MM.1S (cell line): ENCODE measurements around the gene FNDC10.
"Not testable (repeated sequence)": the region's sequence is repeated elsewhere in the genome, so short reads cannot be mapped to it uniquely, and the experiment has no call there.

Experiments used
- DNase-seq: peaks from one replicate; pipeline ENCODE4 v3.0.0-alpha.2; 2015
- H2AFZ ChIP-seq: fragments of 300-600 bp; sonication (generic); 2 replicates; pipeline ENCODE4 v1.6.0; 2016; ENCODE audit warnings: antibody characterized with exemption, low read length
- H3F3A ChIP-seq: fragments of 300-600 bp; sonication (generic); 2 replicates; pipeline ENCODE4 v1.6.1; 2016; ENCODE audit warnings: mild to moderate bottlenecking, antibody characterized with exemption, low read length, moderate library complexity, mixed read lengths; ENCODE audit not compliant: insufficient read depth
- H3K27ac ChIP-seq: fragments of 300-600 bp; sonication (generic); 2 replicates; pipeline ENCODE4 v1.5.1; 2016; ENCODE audit warnings: mild to moderate bottlenecking, low read length
- H3K27me3 ChIP-seq: fragments of 300-600 bp; sonication (generic); replicated peaks from 2 replicates; pipeline ENCODE4 v1.6.0; 2016; ENCODE audit warnings: low read length; ENCODE audit not compliant: insufficient read depth
- H3K36me3 ChIP-seq: fragments of 300-600 bp; sonication (generic); replicated peaks from 2 replicates; pipeline ENCODE4 v1.6.1; 2016; ENCODE audit warnings: mild to moderate bottlenecking, low read length, mixed read lengths; ENCODE audit not compliant: insufficient read depth
- H3K4me1 ChIP-seq: fragments of 300-600 bp; sonication (generic); 2 replicates; pipeline ENCODE4 v1.6.1; 2016; ENCODE audit warnings: low read length, mixed read lengths
- H3K4me2 ChIP-seq: fragments of 300-600 bp; sonication (generic); 2 replicates; pipeline ENCODE4 v1.6.0; 2016; ENCODE audit warnings: low read depth, low read length
- H3K4me3 ChIP-seq: fragments of 300-600 bp; sonication (generic); 2 replicates; pipeline ENCODE4 v1.5.1; 2016; ENCODE audit warnings: low read length, mixed read lengths
- H3K79me2 ChIP-seq: fragments of 300-600 bp; sonication (generic); 2 replicates; pipeline ENCODE4 v1.6.1; 2016; ENCODE audit warnings: mixed run types, low read length, mixed read lengths
- H3K9ac ChIP-seq: fragments of 300-600 bp; sonication (generic); 2 replicates; pipeline ENCODE4 v1.6.1; 2016; ENCODE audit warnings: low read length, mixed read lengths
- H3K9me2 ChIP-seq: fragments of 300-600 bp; sonication (generic); replicated peaks from 2 replicates; pipeline ENCODE4 v1.6.1; 2016; ENCODE audit warnings: mild to moderate bottlenecking, low read length, mixed read lengths; ENCODE audit not compliant: insufficient read depth
- H3K9me3 ChIP-seq: fragments of 300-600 bp; sonication (generic); replicated peaks from 2 replicates; pipeline ENCODE4 v1.6.1; 2016; ENCODE audit warnings: mild to moderate bottlenecking, low read length, mixed read lengths; ENCODE audit not compliant: insufficient read depth
- H4K20me1 ChIP-seq: fragments of 300-600 bp; sonication (generic); 2 replicates; pipeline ENCODE4 v1.6.1; 2016; ENCODE audit warnings: mild to moderate bottlenecking, low read length, moderate library complexity, mixed read lengths; ENCODE audit not compliant: insufficient read depth
- EZH2 ChIP-seq: fragments of 300-600 bp; sonication (generic); optimal IDR thresholded peaks from 2 replicates; pipeline ENCODE3; 2017; ENCODE audit warnings: low read depth, mild to moderate bottlenecking, antibody characterized with exemption, low read length, mixed read lengths
- EZH2phosphoT487 ChIP-seq: fragments of 300-600 bp; sonication (generic); IDR thresholded peaks from 2 replicates; pipeline ENCODE4 v1.6.1; 2018; ENCODE audit warnings: antibody characterized with exemption, low read length
- TF ChIP-seq, protein P1 (sequence below): fragments of 300-600 bp; sonication (generic); IDR thresholded peaks from 2 replicates; pipeline ENCODE4 v1.5.1; 2016; ENCODE audit warnings: antibody characterized with exemption, low read length, mixed read lengths

The FNDC10 gene

DNA sequence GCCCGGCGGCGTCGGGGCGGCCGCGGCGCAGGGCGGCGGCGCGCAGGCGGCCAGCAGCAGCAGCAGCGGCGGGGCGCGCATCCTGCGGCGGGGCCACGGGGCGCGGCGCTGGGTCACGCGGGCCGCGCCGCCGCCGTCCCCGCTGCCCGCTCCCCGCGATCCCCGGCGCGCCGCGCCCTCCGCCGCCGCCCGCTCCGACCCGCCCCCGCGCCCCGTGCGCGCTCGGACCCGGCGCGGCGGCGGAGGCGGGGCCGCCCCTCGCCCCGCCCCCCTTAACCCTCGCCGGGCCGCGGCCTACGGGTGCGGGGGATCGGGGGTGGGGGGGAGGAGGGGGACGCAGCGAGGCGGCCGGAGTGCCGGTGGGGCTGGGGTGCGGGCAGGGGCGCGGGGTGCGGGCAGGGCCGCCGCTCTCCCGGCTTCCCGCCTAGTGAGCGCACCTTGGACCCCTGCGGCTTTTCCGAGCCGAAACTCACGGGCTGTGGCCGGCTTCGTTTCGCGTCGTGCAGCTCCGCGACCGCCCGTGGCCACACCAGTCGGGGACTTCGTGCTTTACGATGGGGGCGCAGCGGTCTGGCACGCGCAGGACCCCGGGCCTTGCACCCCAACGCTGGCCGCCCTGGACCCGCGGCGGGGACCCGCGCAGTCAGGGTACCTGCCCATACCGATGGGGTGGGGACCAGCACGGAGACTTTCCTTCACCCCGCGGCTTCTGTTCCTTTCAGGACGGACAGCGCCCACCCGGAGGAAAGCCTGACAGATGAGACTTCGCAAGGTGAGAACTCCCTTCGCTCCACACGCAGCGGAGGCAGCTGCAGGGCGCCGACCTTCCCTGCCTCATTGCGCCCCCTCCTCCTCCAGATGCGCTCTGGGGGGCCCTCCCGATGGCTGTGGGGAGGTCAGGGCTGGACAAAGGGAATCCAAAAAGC lies at the start of gene FNDC10:
FNDC10 (minus strand) TSS at position 201 of the 926 bp plus-strand sequence; CDS start at position 81, 120 bp downstream.
- H3F3A ChIP-seq, result peaks cover 12% of the 10 kb centered on the region; the same call in 1 of the 2 replicates
- no peak within 1 kb of the TSS for H3K27ac ChIP-seq
- H3K79me2 ChIP-seq, result no peaks in the 10 kb centered on the region
- DNase-seq, result no peak
- H4K20me1 ChIP-seq, result no peaks in the 10 kb centered on the region
- peaks cover 36% of the 10 kb centered on the region for H3K27me3 ChIP-seq
- no peak within 1 kb of the TSS for H3K9ac ChIP-seq
- H3K9me2 ChIP-seq, result no peaks in the 10 kb centered on the region
- H3K4me3 ChIP-seq, result no peak within 1 kb of the TSS
- H3K4me2 ChIP-seq, result no peak within 1 kb of the TSS
- H3K36me3 ChIP-seq, result no peaks in the 10 kb centered on the region
- H2AFZ ChIP-seq, result no peak within 1 kb of the TSS
- no peaks in the 10 kb centered on the region for H3K9me3 ChIP-seq
- H3K4me1 ChIP-seq, result peaks cover 17% of the 10 kb centered on the region
- TF ChIP-seq EZH2phosphoT487 (no peak), EZH2 (no peak)
- TF ChIP-seq, protein P1, sequence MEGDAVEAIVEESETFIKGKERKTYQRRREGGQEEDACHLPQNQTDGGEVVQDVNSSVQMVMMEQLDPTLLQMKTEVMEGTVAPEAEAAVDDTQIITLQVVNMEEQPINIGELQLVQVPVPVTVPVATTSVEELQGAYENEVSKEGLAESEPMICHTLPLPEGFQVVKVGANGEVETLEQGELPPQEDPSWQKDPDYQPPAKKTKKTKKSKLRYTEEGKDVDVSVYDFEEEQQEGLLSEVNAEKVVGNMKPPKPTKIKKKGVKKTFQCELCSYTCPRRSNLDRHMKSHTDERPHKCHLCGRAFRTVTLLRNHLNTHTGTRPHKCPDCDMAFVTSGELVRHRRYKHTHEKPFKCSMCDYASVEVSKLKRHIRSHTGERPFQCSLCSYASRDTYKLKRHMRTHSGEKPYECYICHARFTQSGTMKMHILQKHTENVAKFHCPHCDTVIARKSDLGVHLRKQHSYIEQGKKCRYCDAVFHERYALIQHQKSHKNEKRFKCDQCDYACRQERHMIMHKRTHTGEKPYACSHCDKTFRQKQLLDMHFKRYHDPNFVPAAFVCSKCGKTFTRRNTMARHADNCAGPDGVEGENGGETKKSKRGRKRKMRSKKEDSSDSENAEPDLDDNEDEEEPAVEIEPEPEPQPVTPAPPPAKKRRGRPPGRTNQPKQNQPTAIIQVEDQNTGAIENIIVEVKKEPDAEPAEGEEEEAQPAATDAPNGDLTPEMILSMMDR, result no peak

DNA sequence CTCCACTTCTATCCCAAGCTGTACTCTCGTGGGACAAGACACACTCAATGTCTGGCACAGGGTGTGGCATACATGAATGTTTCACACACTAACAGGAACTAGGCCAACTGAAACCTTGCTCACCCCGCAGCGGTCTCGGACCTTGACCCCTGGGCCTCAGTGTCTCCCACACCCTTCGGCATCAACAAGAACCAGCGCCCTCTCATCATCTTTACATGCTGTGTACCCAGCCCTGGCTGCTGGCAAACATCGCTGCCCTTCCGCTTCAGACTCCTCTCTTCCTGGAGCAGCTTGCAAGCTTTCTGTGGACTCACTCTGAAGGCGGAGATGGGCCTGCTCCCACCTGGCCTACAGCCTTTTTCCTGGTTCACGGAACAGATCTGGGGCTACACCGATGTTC lies 48.3 kb upstream of the FNDC10 start:
- H3K4me2 ChIP-seq, H3K36me3 ChIP-seq, H4K20me1 ChIP-seq, H3K79me2 ChIP-seq, H2AFZ ChIP-seq, H3K4me1 ChIP-seq, H3K9me2 ChIP-seq, H3K9me3 ChIP-seq, H3K4me3 ChIP-seq, H3K27ac ChIP-seq, H3K9ac ChIP-seq, DNase-seq, H3F3A ChIP-seq, H3K27me3 ChIP-seq: not testable (repeated sequence)

DNA sequence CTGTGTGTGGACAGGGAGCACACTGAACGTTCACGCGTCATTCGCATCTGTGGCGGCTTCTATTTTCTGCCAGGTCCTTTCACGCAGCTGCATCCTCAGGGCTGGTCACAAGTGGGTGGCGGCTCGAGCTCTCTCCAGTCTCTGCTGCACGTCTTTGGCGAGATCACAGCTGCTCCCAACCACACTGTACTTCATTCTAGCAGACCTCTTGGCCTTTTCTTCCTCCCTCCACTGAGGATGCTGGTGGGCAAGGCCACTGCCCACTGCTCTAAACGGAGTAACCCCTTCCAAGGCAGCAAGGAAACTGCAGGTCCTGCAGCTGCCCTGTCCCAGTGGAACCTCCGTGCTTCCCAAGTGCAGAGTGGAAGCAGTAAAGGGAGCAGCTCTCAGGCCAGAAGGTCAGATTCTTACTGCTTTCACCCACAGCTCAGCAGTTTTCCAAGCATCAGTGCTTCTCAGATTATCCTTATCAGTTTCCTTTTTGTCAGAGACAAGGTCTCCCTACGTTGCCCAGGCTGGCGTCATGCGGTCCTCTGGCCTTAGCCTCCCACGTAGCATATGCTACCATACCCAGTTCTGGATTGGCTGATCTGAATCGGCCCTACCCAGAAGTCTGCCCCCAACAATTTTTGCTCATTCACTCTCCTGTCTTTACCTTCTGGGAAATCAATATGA lies 47.8 kb upstream of the FNDC10 start:
- not testable (repeated sequence) for DNase-seq, H3K4me1 ChIP-seq, H4K20me1 ChIP-seq, H3K9ac ChIP-seq, H3K9me3 ChIP-seq, H3K36me3 ChIP-seq, H3K4me2 ChIP-seq, H2AFZ ChIP-seq, H3K9me2 ChIP-seq, H3K27me3 ChIP-seq, H3F3A ChIP-seq, H3K27ac ChIP-seq, H3K79me2 ChIP-seq, H3K4me3 ChIP-seq

DNA sequence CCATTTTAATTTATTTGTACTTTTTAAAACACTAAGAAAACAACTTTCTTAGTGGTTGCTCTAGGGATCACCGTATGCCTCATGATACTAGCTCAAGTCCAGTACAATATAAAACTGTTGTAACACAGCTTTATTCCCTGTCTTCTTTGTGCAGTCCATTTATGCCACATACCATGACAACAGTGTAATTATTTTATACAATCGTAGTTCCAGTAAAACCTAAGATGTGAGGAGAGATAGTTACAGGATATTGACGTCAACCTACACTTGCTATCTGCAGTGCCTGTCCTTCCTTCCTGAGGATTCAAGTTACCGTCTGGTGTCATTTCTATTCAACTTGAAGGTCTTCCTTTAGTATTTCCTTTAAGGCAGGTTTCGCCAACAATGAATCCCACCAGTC lies 46.4 kb upstream of the FNDC10 start:
- H3K36me3 ChIP-seq, H3K4me2 ChIP-seq, H3K9me3 ChIP-seq, H3K4me1 ChIP-seq, H3K4me3 ChIP-seq, DNase-seq, H3K9ac ChIP-seq, H3F3A ChIP-seq, H3K9me2 ChIP-seq, H3K27me3 ChIP-seq, H2AFZ ChIP-seq, H3K79me2 ChIP-seq, H4K20me1 ChIP-seq, H3K27ac ChIP-seq: not testable (repeated sequence)

DNA sequence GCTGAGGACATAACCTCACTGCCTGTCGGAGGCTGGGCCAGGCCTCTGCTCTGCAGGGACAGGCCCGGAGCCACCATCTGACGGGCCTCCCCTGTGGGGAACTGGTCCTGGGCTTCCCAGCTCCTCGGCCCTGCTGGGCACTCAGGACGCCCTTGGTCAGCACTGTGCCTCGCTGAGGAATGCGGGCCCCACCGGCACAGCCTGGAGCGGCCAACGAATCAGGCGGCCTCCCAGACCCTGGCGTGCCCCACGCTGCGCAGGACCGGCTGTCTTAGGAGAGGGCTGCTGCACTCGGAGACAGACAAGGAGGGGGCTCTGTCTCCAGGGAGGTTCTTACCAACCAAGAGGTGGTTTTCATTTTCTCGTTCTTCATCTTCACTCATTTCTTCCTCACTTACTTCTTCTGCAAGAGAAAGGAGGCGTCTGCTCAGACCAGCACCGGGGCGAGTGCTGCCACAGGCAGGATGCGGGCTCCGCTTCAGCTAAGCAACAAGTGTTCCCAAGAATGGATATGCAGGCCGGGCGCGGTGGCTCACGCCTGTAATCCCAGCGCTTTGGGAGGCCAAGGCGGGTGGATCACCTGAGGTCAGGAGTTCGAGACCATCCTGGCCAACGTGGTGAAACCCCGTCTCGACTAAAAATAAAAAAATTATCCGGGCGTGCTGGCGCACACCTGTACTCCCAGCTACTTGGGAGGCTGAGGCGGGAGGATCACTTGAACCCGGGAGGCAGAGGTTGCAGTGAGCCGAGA lies 41.0 kb upstream of the FNDC10 start:
- not testable (repeated sequence) for H3K9me3 ChIP-seq, H3K9ac ChIP-seq, H2AFZ ChIP-seq, H3F3A ChIP-seq, H3K79me2 ChIP-seq, H4K20me1 ChIP-seq, H3K27me3 ChIP-seq, DNase-seq, H3K9me2 ChIP-seq, H3K4me1 ChIP-seq, H3K4me3 ChIP-seq, H3K36me3 ChIP-seq, H3K27ac ChIP-seq, H3K4me2 ChIP-seq

DNA sequence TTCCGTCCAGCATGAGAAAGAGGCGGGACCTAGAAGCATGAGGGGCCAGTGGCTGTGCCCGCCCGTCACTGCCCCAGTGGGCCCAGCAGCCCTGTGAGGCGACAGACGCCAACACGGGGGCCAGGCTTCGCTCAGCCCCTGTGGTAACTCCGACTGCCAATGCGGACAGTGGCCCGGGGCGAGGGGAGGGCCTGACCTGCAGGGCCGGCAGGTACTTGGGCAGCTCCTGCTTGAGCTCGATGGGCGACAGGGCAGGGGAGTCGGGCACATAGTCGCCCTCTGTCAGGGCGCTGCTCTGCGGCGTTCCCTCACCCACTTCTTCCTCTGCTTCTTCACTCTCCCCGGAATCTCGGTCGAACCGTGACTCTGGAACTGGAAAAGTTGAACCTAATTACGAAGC lies 40.1 kb upstream of the FNDC10 start:
- not testable (repeated sequence) for H3K27me3 ChIP-seq, H2AFZ ChIP-seq, H3K36me3 ChIP-seq, H3K4me2 ChIP-seq, H3K9me3 ChIP-seq, H3F3A ChIP-seq, H3K4me1 ChIP-seq, H3K79me2 ChIP-seq, H3K27ac ChIP-seq, H3K4me3 ChIP-seq, DNase-seq, H3K9ac ChIP-seq, H3K9me2 ChIP-seq, H4K20me1 ChIP-seq
